Right lobe of liver (tissue), 6 donors: ENCODE results near the gene BET1L. TPM values are rescaled to one million over a fixed set of nuclear protein-coding genes. Genes with fewer than 3 reads are reported as not detected.

Source experiments
- ATAC-seq, 4 donors: fragments of 200-7000 bp; cut with Tn5 transposase; one replicate each; pipeline ENCODE4 v1.9.1; 2020; ENCODE audit warnings: mild to moderate bottlenecking in 4 of 4, moderate library complexity in 4 of 4
- DNase-seq, 3 donors: peaks; one replicate each; pipeline ENCODE4 v3.0.0-alpha.2; 2020
- H3K27ac ChIP-seq, 3 donors: fragments of 200-600 bp; one replicate each; pipeline ENCODE4 v1.8.0; 2022
- H3K27me3 ChIP-seq, 2 donors: fragments of 200-600 bp; one replicate each; pipeline ENCODE4 v1.8.0; 2022
- H3K36me3 ChIP-seq, 4 donors: fragments of 200-600 bp; sonication (generic) in 1 of 4; one replicate each; pipeline versions ENCODE4 v1.5.1 to v1.8.0; 2017 to 2022; ENCODE audit warnings: control low read depth in 1 of 4
- H3K4me1 ChIP-seq, 4 donors: fragments of 200-600 bp; sonication (generic) in 1 of 4; one replicate each; pipeline versions ENCODE4 v1.5.1 to v1.8.0; 2017 to 2022; ENCODE audit warnings: control low read depth in 1 of 4
- H3K4me3 ChIP-seq, 3 donors: fragments of 200-600 bp; one replicate each; pipeline ENCODE4 v1.8.0; 2022
- H3K9me3 ChIP-seq, 4 donors: fragments of 200-600 bp; sonication (generic) in 1 of 4; one replicate each; pipeline versions ENCODE4 v1.5.1 to v1.8.0; 2017 to 2022; ENCODE audit warnings: control low read depth in 1 of 4
- CTCF ChIP-seq, 4 donors: fragments of 200-600 bp in 3 of 4; fragments of 450-650 bp in 1 of 4; IDR thresholded peaks; one replicate each; pipeline versions ENCODE4 v1.5.1 to v1.8.0; 2016 to 2022; ENCODE audit warnings: antibody characterized with exemption in 4 of 4, mild to moderate bottlenecking in 2 of 4
- POLR2A ChIP-seq: fragments of 450-650 bp; IDR thresholded peaks from one replicate; pipeline ENCODE4 v1.6.1; 2017; ENCODE audit warnings: antibody characterized with exemption, mild to moderate bottlenecking
- WGBS: methylation state at CpG from one replicate; pipeline ENCODE4 v1.1.6; 2018; ENCODE audit warnings: low coverage, low lambda C conversion rate; ENCODE audit not compliant: insufficient coverage; ENCODE audit errors: missing lambda C conversion rate; 5-methylcytosine and 5-hydroxymethylcytosine counted together
- intact Hi-C, 2 donors: fragments of 100-400 bp; cut with DNase I; formaldehyde crosslinking; loops; one replicate each; pipeline versions ENCODE4 v1.11.2 to v1.14.1; 2022
- total RNA-seq, 6 experiments: library from RNA; depleted of rRNA in 2 of 6; stranded (reverse); fragments of >200 nt in 2 of 6; fragmentation: NEBNext Ultra II Directional in 3 of 6; extraction: Animal tissue kit (Norgen Biotek cat#: 25700) in 3 of 6; gene quantifications; one replicate each; pipeline versions ENCODE4 v1.1.0 to v1.2.4, GENCODE V29; 2016 to 2023
- donor health status: DM: no; HTN: yes; CAD: no.
- donor health status: DM: no; HTN: no; CAD: no.
- donor health status: DM: no; HTN: no; CAD: no.
- donor health status: DM: no; HTN: yes; CAD: no.
- donor health status: DM: no; HTN: yes; CAD: no.

BET1L gene
- total RNA-seq, 6 experiments from 2014 or later, result 17.2 to 28.9 (median 24.8) TPM

GRCh38 chr11:253160-253885, 46.1 kb upstream of the BET1L start:
- intact Hi-C loops, result loop anchor here in 1 of 2 donors (10.0 kb wide), 1 partner anchor 111 kb away; the partner anchor contains the start of gene B4GALNT4
- DNase-seq, result no peak
- Histone ChIP-seq H3K36me3 (peaks cover 0 to 48% (median 19%) of the 10 kb centered on the region in 4 donors), H3K4me3 (no peak overlapping the region), H3K27ac (no peak overlapping the region), H3K9me3 (no peaks in the 10 kb centered on the region), H3K27me3 (no peaks in the 10 kb centered on the region), H3K4me1 (no peaks in the 10 kb centered on the region)
- peak in 1 of 4 donors; percentile 17 for ATAC-seq
- 72% methylated on average over 7 of the region's 13 CpGs for WGBS
- no peak for TF ChIP-seq CTCF (IDR thresholded peaks at IDR 0.05)
- no peak for TF ChIP-seq POLR2A

GRCh38 chr11:252666-253065, 45.5 kb upstream of the BET1L start:
- no peaks in the 10 kb centered on the region for H3K9me3 ChIP-seq
- peaks cover 0 to 54% (median 22%) of the 10 kb centered on the region in 4 donors for H3K36me3 ChIP-seq
- 60% methylated on average over 1 of the region's 8 CpGs for WGBS
- no peak overlapping the region for H3K27ac ChIP-seq
- intact Hi-C loops, result loop anchor here in 1 of 2 donors (10.0 kb wide), 1 partner anchor 112 kb away; the partner anchor contains the start of gene B4GALNT4
- ATAC-seq (no peak), DNase-seq (no peak)
- H3K4me3 ChIP-seq, result no peak overlapping the region
- H3K4me1 ChIP-seq, result no peaks in the 10 kb centered on the region
- no peaks in the 10 kb centered on the region for H3K27me3 ChIP-seq
- no peak for TF ChIP-seq POLR2A
- no peak for TF ChIP-seq CTCF (IDR thresholded peaks at IDR 0.05)

- Histone ChIP-seq H3K27ac (no peak overlapping the region), H3K4me1 (no peaks in the 10 kb centered on the region), H3K4me3 (no peak overlapping the region), H3K27me3 (no peaks in the 10 kb centered on the region), H3K9me3 (no peaks in the 10 kb centered on the region), H3K36me3 (peaks cover 0 to 66% (median 26%) of the 10 kb centered on the region in 4 donors)
- ATAC-seq, result no peak
- intact Hi-C loops, result loop anchor here in 1 of 2 donors (10.0 kb wide), 1 partner anchor 113 kb away; the partner anchor contains the start of gene B4GALNT4
- WGBS, result 85% methylated on average over 9 of the region's 10 CpGs
- DNase-seq, result no peak
- no peak for TF ChIP-seq CTCF (IDR thresholded peaks at IDR 0.05)
- TF ChIP-seq POLR2A, result no peak
Measured at GRCh38 chr11:251550-251949, 44.4 kb upstream of the BET1L start.

- Histone ChIP-seq H3K27me3 (no peaks in the 10 kb centered on the region), H3K9me3 (no peaks in the 10 kb centered on the region), H3K36me3 (peaks cover 0 to 72% (median 29%) of the 10 kb centered on the region in 4 donors), H3K4me3 (no peak overlapping the region), H3K4me1 (no peaks in the 10 kb centered on the region), H3K27ac (no peak overlapping the region)
- 80% methylated on average over 7 of the region's 10 CpGs for WGBS
- intact Hi-C loops, result loop anchor here in 1 of 2 donors (10.0 kb wide), 1 partner anchor 114 kb away; the partner anchor contains the start of gene B4GALNT4
- peak in 1 of 3 donors; percentile 50 for DNase-seq
- TF ChIP-seq POLR2A (no peak), CTCF (IDR thresholded peaks at IDR 0.05) (peak; percentile 50 to 65 (median 58))
- ATAC-seq, result peak; percentile 75 to 85 (median 80)
Measured at GRCh38 chr11:250740-251299, 43.6 kb upstream of the BET1L start.
